Lower lobe of right lung (tissue), 2 donors: Measurements from ENCODE around the gene ITM2C. TPM values are rescaled to one million over a fixed set of nuclear protein-coding genes. Genes with fewer than 3 reads are reported as not detected.
A peak's percentile ranks its signal among the peaks of the same experiment; 100 is the strongest.

ENCODE experiments used
- ATAC-seq, 2 donors: fragments of 200-7000 bp; cut with Tn5 transposase; one replicate each; pipeline ENCODE4 v1.9.1; 2020 to 2022; ENCODE audit warnings: mild to moderate bottlenecking in 2 of 2, moderate library complexity in 2 of 2
- DNase-seq: peaks from one replicate; pipeline ENCODE4 v3.0.0-alpha.2; 2020
- H3K27ac ChIP-seq: fragments of 200-600 bp; one replicate; pipeline ENCODE4 v1.8.0; 2022
- H3K27me3 ChIP-seq: fragments of 200-600 bp; one replicate; pipeline ENCODE4 v1.8.0; 2022; ENCODE audit warnings: low read depth
- H3K36me3 ChIP-seq: fragments of 200-600 bp; one replicate; pipeline ENCODE4 v1.8.0; 2022; ENCODE audit warnings: mild to moderate bottlenecking
- H3K4me1 ChIP-seq: fragments of 200-600 bp; one replicate; pipeline ENCODE4 v1.8.0; 2022
- H3K4me3 ChIP-seq: fragments of 200-600 bp; one replicate; pipeline ENCODE4 v1.8.0; 2022; ENCODE audit warnings: mild to moderate bottlenecking
- H3K9me3 ChIP-seq: fragments of 200-600 bp; one replicate; pipeline ENCODE4 v1.8.0; 2022
- intact Hi-C: fragments of 100-400 bp; cut with DNase I; formaldehyde crosslinking; loops from one replicate; pipeline ENCODE4 v1.11.0; 2022
- total RNA-seq: library from RNA; stranded (reverse); fragmentation: NEBNext Ultra II Directional; extraction: Animal tissue kit (Norgen Biotek cat#: 25700); gene quantifications from one replicate; pipeline ENCODE4 v1.2.1, GENCODE V29; 2021
- TF ChIP-seq, protein P1 (sequence below): fragments of 200-600 bp; IDR thresholded peaks from one replicate; pipeline ENCODE4 v1.8.0; 2022; ENCODE audit warnings: antibody characterized with exemption, mild to moderate bottlenecking
- donor health status: DM: no; HTN: yes; CAD: no; lungs with severe emphysema.

ITM2C gene
- total RNA-seq, 1 donor from 2014 or later = 27.6 TPM

DNA sequence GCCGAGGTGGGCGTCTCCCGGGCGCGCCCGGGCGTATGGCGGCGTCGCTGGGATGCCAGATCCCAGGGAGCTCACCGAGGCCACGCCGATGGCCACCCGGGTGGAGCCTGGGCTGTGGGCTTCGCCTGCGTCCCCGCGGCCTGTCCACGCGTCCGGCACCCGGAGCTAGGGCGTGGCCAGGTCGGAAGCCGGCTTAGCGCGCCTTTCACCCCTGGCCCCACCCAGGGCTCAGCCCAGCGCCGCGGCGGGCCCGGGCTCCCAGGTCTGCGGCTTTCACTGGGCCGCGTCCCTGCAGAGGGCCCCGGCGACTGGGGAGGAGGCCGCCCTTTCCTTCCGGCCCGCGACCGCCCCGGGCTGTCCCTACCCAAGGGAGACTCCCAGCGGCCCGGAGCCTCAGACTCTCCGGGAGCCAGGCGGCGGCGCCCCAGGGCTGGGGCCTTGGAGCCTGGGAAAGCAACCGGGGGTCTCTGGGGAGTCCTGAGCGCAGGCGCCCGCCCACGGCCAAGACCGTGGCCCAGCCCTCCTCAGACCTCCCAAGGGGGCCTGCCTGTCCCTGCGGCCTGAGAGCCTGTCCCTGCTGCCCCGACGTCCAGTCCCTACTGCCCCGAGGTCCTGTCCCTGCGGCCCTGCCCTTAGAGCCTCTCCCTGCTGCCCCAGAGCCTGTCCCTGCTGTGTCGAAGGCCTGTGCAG is 36.3 kb upstream of the ITM2C start:
- intact Hi-C loops = no loop called here
- no peak for DNase-seq
- ATAC-seq = peak; percentile 31 to 66
- TF ChIP-seq, protein P1, sequence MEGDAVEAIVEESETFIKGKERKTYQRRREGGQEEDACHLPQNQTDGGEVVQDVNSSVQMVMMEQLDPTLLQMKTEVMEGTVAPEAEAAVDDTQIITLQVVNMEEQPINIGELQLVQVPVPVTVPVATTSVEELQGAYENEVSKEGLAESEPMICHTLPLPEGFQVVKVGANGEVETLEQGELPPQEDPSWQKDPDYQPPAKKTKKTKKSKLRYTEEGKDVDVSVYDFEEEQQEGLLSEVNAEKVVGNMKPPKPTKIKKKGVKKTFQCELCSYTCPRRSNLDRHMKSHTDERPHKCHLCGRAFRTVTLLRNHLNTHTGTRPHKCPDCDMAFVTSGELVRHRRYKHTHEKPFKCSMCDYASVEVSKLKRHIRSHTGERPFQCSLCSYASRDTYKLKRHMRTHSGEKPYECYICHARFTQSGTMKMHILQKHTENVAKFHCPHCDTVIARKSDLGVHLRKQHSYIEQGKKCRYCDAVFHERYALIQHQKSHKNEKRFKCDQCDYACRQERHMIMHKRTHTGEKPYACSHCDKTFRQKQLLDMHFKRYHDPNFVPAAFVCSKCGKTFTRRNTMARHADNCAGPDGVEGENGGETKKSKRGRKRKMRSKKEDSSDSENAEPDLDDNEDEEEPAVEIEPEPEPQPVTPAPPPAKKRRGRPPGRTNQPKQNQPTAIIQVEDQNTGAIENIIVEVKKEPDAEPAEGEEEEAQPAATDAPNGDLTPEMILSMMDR = no peak
- Histone ChIP-seq H3K27me3 (peaks cover 44% of the 10 kb centered on the region), H3K4me3 (peak overlapping the region; percentile 39), H3K4me1 (peaks cover 17% of the 10 kb centered on the region), H3K9me3 (no peaks in the 10 kb centered on the region), H3K36me3 (no peaks in the 10 kb centered on the region), H3K27ac (no peak overlapping the region)

DNA sequence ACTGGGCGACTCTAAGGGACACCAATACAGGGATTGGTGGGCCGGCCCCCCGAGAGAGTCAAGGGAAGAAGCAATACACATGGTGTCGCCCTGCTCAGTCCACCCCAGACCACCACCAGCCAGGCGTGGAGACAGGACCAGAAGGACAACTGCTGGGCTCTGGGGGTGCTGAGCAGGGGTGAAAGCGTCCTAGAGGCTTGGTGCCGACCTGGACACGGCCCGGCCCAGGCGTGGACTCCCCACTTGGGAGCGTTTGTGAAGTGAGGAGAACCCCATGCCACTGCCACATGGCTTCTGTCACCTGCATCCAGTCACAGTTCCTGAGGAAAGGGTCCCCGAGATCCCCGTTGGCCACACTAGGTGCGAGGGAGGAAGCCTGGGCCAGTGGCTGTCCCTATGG is 35.4 kb upstream of the ITM2C start:
- no peaks in the 10 kb centered on the region for H3K36me3 ChIP-seq
- H3K4me3 ChIP-seq = no peak overlapping the region
- intact Hi-C loops = no loop called here
- H3K27me3 ChIP-seq = peaks cover 44% of the 10 kb centered on the region
- no peaks in the 10 kb centered on the region for H3K9me3 ChIP-seq
- DNase-seq (no peak), ATAC-seq (peak in 1 of 2 donors; percentile 5)
- H3K27ac ChIP-seq = no peak overlapping the region
- H3K4me1 ChIP-seq = peaks cover 14% of the 10 kb centered on the region
- TF ChIP-seq, protein P1 = no peak

DNA sequence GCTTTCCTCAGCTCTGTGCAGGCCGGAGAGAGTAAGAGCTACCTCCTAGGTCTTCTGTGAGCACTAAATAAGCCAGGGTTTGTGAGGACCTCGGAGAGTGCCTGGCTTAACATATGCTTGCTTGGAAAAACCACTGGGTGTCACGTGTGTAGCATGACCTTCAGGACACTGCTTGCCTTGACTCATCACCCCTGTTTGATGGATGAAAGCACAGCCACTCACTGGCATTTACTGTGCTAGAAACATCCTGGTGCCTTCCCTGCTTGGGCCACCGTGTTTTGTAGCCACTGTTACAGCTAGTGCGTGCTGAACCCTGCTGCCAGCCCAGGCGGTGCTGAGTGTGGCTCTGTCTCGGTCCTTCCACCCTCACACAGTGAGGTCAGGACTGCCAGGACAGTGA is 34.8 kb upstream of the ITM2C start:
- no peaks in the 10 kb centered on the region for H3K9me3 ChIP-seq
- no peak overlapping the region for H3K27ac ChIP-seq
- intact Hi-C loops = no loop called here
- no peak for ATAC-seq
- no peak for DNase-seq
- H3K4me1 ChIP-seq = peaks cover 9% of the 10 kb centered on the region
- H3K4me3 ChIP-seq = no peak overlapping the region
- TF ChIP-seq, protein P1 = no peak
- H3K27me3 ChIP-seq = peaks cover 44% of the 10 kb centered on the region
- no peaks in the 10 kb centered on the region for H3K36me3 ChIP-seq

DNA sequence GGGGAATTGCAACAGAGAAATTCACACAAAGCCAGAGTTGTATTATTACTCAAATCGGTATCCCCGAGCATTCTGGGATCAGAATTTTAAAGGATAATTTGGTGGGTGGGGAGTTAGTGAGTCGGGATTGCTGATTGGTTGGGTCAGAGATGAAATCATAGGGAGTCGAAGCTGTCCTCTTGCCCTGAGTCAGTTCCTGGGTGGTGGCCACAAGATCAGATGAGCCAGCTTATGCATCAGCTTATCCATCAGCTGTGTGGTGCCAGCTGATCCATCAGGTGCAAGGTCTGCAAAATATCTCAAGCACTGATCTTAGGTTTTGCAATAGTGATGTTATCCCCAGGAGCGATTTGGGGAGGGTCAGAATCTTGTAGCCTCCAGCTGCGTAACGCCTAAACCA is 34.3 kb upstream of the ITM2C start:
- no peaks in the 10 kb centered on the region for H3K36me3 ChIP-seq
- peaks cover 9% of the 10 kb centered on the region for H3K4me1 ChIP-seq
- no peaks in the 10 kb centered on the region for H3K9me3 ChIP-seq
- H3K4me3 ChIP-seq = no peak overlapping the region
- no peak overlapping the region for H3K27ac ChIP-seq
- DNase-seq = no peak
- intact Hi-C loops = no loop called here
- peaks cover 43% of the 10 kb centered on the region for H3K27me3 ChIP-seq
- no peak for ATAC-seq
- TF ChIP-seq, protein P1 = no peak

DNA sequence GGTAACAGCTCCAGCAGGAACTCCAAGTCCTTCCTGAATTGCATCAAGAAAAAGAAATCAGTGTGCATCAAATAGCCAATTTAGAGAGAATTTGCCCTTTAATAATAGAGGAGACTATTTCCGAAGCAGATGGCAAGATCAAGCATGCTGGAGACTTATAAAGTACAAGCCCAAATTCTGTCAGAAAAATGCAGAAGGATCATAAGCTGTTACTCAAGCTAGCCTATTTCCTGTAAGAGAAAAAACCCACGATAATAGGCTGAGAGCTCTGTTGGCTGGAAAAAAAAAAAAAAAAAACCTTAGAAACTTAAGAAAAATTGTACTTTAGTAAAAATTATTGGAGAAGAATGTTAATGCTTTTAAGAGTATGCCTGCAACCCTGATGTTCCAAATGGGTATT is 24.4 kb upstream of the ITM2C start:
- H3K27ac ChIP-seq = no peak overlapping the region
- no peaks in the 10 kb centered on the region for H3K9me3 ChIP-seq
- peaks cover 9% of the 10 kb centered on the region for H3K27me3 ChIP-seq
- TF ChIP-seq, protein P1 = no peak
- H3K4me1 ChIP-seq = no peaks in the 10 kb centered on the region
- no peak for DNase-seq
- no peak for ATAC-seq
- no peaks in the 10 kb centered on the region for H3K36me3 ChIP-seq
- H3K4me3 ChIP-seq = no peak overlapping the region
- intact Hi-C loops = no loop called here
